ENCODE measurements around the gene RGL1.
A peak's percentile ranks its signal among the peaks of the same experiment; 100 is the strongest.

The RGL1 gene

GRCh38 chr1:183889095-183889494 is 84.2 kb downstream of the RGL1 start:
- H3K4me3 ChIP-seq (ENCODE audit: low read length) = no peak overlapping the region; the same call in 1 of the 2 replicates

GRCh38 chr1:183891158-183891856 is 86.4 kb downstream of the RGL1 start:
- TF ChIP-seq ZNF274 (IDR thresholded peaks at IDR 0.05; ENCODE audit: low read depth, low read length) = no peak
- H3K4me3 ChIP-seq (ENCODE audit: low read length) = peak overlapping the region; percentile 58; the same call in 1 of the 2 replicates

More at GRCh38 chr1:183889095-183889494, 84.2 kb downstream of the RGL1 start:
- TF ChIP-seq ZNF274 (IDR thresholded peaks at IDR 0.05; ENCODE audit: low read depth, low read length) = no peak

- no peak for TF ChIP-seq ZNF274 (IDR thresholded peaks at IDR 0.05; ENCODE audit: low read depth, low read length)
- H3K4me3 ChIP-seq (ENCODE audit: low read length) = no peak overlapping the region
Measured at GRCh38 chr1:183892351-183892793, 87.5 kb downstream of the RGL1 start.

GRCh38 chr1:183893561-183894289 is 88.8 kb downstream of the RGL1 start:
- TF ChIP-seq ZNF274 (IDR thresholded peaks at IDR 0.05; ENCODE audit: low read depth, low read length) = no peak
- no peak overlapping the region for H3K4me3 ChIP-seq (ENCODE audit: low read length)

GRCh38 chr1:183894290-183894565 is 89.3 kb downstream of the RGL1 start:
- TF ChIP-seq ZNF274 (IDR thresholded peaks at IDR 0.05; ENCODE audit: low read depth, low read length) = no peak
- H3K4me3 ChIP-seq (ENCODE audit: low read length) = no peak overlapping the region

- H3K4me3 ChIP-seq (ENCODE audit: low read length) = no peak overlapping the region; the same call in 1 of the 2 replicates
- TF ChIP-seq ZNF274 (IDR thresholded peaks at IDR 0.05; ENCODE audit: low read depth, low read length) = no peak
Measured at GRCh38 chr1:183896466-183897048, 91.6 kb downstream of the RGL1 start.

- peak overlapping the region; percentile 36; the same call in 1 of the 2 replicates for H3K4me3 ChIP-seq (ENCODE audit: low read length)
Measured at GRCh38 chr1:183898001-183898396, 93.1 kb downstream of the RGL1 start.

GRCh38 chr1:183898610-183899009 is 93.7 kb downstream of the RGL1 start:
- no peak for TF ChIP-seq ZNF274 (IDR thresholded peaks at IDR 0.05; ENCODE audit: low read depth, low read length)
- no peak overlapping the region for H3K4me3 ChIP-seq (ENCODE audit: low read length)

More at GRCh38 chr1:183898001-183898396, 93.1 kb downstream of the RGL1 start:
- no peak for TF ChIP-seq ZNF274 (IDR thresholded peaks at IDR 0.05; ENCODE audit: low read depth, low read length)

GRCh38 chr1:183901748-183902330 is 96.9 kb downstream of the RGL1 start:
- H3K4me3 ChIP-seq (ENCODE audit: low read length) = no peak overlapping the region
- TF ChIP-seq ZNF274 (IDR thresholded peaks at IDR 0.05; ENCODE audit: low read depth, low read length) = no peak

GRCh38 chr1:183903101-183903500 is 98.2 kb downstream of the RGL1 start:
- no peak overlapping the region for H3K4me3 ChIP-seq (ENCODE audit: low read length)
- no peak for TF ChIP-seq ZNF274 (IDR thresholded peaks at IDR 0.05; ENCODE audit: low read depth, low read length)

- TF ChIP-seq ZNF274 (IDR thresholded peaks at IDR 0.05; ENCODE audit: low read depth, low read length) = no peak
- H3K4me3 ChIP-seq (ENCODE audit: low read length) = no peak overlapping the region
Measured at GRCh38 chr1:183905508-183906113, 100.7 kb downstream of the RGL1 start.

GRCh38 chr1:183907070-183907469 is 102.2 kb downstream of the RGL1 start:
- TF ChIP-seq ZNF274 (IDR thresholded peaks at IDR 0.05; ENCODE audit: low read depth, low read length) = no peak
- no peak overlapping the region for H3K4me3 ChIP-seq (ENCODE audit: low read length)

GRCh38 chr1:183908079-183908478 is 103.2 kb downstream of the RGL1 start:
- no peak overlapping the region for H3K4me3 ChIP-seq (ENCODE audit: low read length)
- TF ChIP-seq ZNF274 (IDR thresholded peaks at IDR 0.05; ENCODE audit: low read depth, low read length) = no peak

- no peak overlapping the region for H3K4me3 ChIP-seq (ENCODE audit: low read length)
- TF ChIP-seq ZNF274 (IDR thresholded peaks at IDR 0.05; ENCODE audit: low read depth, low read length) = no peak
Measured at GRCh38 chr1:183909672-183910071, 104.8 kb downstream of the RGL1 start.
